Testis (tissue), 2 donors: ENCODE measurements around the gene ZNF37A.

Experiments used
- CTCF ChIP-seq, 3 experiments: fragments of 450-650 bp in 2 of 3; fragments of 200-600 bp in 1 of 3; sonication (generic) in 1 of 3; IDR thresholded peaks; one replicate each; pipeline ENCODE4 v1.5.1; 2016 to 2019; ENCODE audit warnings: antibody characterized with exemption in 3 of 3, mild to moderate bottlenecking in 2 of 3, moderate library complexity in 1 of 3
- POLR2A ChIP-seq: fragments of 450-650 bp; IDR thresholded peaks from one replicate; pipeline ENCODE4 v1.6.1; 2017; ENCODE audit warnings: antibody characterized with exemption, mild to moderate bottlenecking, moderate library complexity

GRCh38 chr10:38050212-38050611 lies 43.9 kb upstream of the ZNF37A start:
- no peak for TF ChIP-seq CTCF (IDR thresholded peaks at IDR 0.05)
- no peak for TF ChIP-seq POLR2A
